NCI-H1092 treated with DMSO at 0.1 percent for 48 hours (cell line): ENCODE measurements around the gene ALS2.
"Not testable (repeated sequence)": the region's sequence is repeated elsewhere in the genome, so short reads cannot be mapped to it uniquely, and the experiment has no call there.

Experiments used
- DNase-seq: peaks from one replicate; lab custom pipeline; 2025; lab: John Stamatoyannopoulos, UW

ALS2 gene

DNA sequence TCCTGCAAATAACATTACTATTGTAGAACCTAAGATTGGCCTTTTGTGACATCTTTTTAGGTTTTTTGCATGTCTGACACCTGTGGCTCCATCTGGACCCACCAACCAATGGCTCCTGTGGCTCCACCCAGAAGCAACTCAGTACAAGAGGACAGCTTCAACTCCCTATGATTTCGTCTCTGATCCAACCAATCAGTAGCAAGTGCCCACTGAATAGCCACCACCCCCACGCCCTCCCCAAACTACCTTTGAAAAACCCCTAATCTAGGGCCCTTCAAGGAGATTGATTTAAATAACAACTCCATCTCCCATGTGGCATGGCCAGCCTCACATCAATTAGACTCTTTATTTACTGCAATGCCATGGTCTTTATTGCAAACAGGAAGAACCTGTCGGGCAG is 105.9 kb downstream of the ALS2 start:
- DNase-seq = no peak

DNA sequence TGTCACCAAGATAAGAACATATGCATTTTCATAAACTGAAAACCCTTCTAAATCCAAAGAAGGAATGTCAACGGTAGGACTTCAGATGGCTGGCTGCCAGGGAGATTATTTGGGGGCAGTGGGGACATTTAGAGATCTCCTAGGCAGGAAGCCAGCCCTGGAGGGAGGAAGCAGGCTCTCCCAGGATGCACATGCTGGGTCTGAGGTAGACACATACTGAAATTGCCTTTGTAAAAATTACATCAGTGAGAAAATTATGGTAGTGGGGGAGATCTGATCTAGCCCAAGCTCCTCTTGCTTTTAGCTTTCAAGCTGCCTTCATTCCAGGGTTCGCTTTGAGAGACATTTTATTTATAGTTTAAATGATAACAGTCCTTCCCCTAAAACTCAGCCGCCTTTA is 106.4 kb downstream of the ALS2 start:
- no peak for DNase-seq

DNA sequence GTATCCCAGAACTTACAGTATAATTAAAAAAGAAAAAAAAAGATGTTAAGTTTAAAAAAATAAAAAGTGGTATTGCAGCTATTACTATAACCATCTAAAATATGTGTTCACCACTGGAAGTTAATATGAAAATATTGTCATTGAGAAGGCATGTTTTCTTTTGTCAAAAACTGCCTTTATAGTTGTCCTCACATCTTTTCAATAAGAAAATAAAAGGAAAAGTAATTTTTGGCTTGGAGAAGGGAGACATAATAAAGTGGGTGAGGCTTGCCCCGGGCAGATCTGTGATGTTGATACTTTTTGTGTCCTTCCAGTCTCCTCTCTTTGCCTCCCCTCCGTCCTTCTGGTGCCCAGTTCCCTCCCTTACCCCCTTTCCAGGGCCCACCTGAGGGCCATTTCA is 107.2 kb downstream of the ALS2 start:
- DNase-seq = no peak

DNA sequence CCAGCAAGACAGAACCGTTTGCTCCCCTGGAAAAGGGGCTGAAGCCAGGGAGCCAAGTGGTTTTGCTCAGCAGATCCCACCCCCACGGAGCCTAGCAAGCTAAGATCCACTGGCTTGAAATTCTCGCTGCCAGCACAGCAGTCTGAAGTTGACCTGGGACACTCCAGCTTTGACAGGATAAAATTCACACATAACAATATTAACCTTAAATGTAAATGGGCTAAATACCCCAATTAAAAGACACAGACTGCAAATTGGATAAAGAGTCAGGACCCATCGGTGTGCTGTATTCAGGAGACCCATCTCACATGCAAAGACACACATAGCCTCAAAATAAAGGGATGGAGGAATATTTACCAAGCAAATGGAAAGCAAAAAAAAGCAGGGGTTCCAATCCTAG is 109.5 kb downstream of the ALS2 start:
- not testable (repeated sequence) for DNase-seq

DNA sequence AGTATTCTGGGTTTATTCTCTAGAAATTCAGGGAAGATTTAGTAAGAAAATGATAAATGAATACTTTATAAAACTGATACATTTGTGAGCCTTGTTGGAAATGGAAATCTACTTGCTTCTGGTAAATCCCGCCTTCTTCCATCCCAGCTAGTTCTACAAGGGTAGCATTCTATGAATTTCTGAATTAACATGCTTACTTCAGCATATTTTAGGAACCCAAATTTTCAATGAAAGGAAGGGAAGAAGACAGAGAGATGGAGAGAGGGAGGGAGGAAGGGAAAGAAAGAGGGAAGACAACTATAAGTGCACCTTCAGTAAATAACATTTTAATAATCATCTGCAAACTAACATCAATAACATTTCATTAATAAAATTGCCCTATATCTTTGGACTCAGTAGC is 110.9 kb downstream of the ALS2 start:
- no peak for DNase-seq

DNA sequence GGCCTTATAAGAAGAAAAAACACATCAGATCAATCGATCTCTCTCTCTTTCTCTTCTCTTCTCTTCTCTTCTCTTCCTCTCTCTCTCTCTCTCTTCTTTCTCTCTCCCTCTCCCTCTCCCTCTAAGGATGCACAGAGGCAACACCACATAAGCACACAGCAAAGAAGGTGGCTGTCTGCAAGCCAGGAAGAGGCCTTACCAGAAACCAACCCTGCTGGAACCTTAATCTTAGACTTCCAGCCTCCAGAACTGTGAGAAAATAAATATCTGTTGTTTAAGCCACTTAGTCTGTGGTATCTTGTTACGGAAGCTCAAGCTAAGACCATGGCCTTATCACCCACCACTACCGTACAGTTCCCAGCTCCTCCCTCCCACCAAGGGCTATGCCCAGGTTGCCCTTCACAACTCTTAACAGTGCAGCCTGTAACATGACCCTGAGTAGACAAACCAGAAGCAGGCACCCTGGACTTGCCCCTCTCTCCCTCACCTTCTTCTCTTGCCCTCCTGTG is 112.3 kb downstream of the ALS2 start:
- DNase-seq = no peak

DNA sequence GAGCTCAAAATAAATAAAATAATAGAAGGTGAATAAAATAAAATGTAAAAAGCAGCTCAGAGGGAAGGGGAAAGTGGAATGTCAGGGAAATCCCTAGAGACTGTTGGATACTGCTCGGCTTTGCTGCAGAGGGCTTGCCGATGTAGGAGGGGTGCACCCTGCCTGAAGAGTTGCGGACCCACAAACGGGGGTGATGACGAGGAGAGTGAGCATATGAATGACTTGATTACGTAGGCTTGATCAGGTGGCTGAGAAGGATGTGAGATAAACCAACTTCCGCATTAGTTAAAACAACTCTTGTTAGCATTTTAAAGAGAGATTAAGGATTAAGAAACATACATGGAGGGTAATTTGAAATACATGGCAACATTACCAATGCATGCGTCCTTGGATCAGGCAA is 116.4 kb downstream of the ALS2 start:
- no peak for DNase-seq

DNA sequence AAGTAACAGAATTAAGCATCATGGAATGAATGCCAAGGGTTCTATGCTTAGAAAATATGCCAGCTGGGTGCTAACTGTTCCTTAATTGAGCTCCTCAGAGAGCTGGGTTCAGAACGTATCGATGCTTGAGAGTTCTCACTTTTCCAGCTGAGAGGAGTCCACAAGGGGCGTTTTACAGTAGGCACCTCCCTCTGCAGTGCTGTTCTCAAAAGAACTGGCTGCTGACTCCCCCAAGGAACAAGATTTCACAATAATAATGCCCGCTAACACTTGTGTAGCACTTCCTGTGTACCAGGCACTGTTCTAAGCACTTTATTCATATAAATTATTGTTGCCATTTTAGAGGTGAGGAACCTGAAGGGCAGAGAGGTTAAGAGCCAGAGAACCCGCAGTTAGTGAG is 119.4 kb downstream of the ALS2 start:
- no peak for DNase-seq

DNA sequence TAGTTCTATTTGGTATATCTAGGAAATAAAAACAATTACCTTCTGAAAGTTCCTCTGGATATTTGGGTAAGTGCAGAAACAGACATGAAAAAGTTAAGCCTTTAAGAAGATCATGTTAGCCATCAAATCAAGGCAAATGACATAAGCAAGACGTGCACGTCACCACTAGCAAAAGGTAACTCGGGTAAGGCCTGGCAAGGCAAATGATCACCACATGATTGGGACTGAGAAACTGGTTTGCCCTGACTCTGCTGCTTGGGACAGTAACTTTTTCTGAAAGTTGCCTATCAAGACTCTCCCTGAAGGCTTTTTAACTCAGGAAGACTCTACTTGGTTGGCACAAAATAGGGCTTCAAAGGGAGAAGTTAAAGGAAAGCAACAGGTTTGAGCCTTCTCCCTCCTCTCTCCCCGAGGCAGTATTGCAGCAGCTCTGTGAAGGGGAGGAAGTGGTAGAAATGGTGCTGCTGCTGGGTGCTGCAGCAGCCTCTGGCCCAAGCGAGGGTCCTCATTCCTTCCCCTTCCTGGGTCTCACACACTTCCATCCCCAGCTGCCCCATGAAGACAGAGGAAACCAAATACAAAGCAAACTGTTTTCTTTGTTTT is 120.3 kb downstream of the ALS2 start:
- DNase-seq = no peak

DNA sequence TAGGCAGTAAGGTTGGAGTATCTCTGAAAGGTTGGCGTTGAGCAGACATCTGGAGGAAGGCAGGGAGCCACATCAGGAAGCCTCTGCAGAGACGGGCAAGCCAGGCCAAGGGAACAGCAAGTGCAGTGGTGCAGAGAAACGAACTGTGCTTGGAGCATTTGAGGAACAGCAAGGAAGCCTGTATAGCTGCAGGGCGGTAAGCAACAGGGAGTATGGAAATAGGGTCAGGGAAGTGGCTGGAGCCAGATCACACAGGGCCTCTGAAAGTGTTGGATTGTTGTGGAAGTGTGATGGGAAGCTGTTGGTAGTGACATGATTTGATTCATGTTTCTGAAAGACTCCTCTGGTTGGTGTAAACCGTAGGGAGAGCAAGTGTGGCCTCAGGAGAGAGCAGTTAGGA is 124.0 kb downstream of the ALS2 start:
- DNase-seq = no peak

DNA sequence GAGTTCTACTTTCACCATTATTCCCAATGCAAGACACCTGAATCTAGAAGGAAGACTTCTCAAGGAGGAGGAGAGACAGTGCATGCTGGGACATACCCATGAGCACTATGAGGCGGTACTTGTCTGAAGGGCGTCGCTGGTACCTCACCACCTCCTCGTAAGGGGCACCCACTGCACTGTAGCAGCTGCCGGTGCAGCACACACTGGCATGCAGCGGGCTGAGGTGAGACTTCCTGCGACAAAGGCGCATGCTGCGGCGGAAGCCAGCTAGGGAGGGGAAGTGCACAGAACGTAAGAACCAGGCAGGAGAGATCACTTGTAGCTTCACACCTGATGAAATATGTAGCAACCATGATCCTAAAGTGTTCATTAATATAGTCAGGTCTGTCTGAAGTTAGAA is 124.6 kb downstream of the ALS2 start:
- DNase-seq = no peak

DNA sequence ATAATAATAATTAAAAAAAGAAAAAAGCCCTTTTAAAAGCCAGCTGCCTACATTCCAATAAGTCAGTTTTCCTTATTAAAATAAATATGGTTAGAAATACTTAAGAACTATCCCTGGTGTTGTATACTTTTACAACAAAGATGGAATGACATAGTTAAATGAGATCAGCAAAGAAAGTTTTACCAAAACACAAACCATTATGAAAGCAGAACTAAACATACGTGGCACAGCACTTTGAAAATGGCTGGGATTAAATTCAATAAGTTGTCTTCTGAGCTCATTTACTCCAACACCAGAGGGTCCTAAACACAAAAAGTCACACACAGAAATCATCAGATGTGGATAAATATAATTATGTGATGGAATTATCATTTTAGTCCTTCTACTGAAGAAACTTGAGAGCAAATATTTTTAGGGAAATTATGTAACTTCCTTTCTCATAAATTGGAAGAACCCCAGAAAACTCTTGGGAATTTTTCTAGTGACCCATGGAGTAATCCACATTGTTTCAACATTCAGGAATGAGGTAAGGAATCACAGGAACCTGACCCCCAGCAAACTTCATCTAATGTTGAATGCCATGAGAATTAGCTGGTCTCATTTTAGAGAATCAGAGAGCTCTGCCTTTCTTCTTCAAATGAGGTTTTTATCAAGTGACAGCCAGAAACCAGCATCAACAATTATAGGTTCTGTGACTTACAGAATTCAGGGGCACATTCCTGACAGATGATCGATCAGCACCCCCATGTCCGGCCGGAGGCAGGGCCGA is 125.9 kb downstream of the ALS2 start:
- DNase-seq = no peak

DNA sequence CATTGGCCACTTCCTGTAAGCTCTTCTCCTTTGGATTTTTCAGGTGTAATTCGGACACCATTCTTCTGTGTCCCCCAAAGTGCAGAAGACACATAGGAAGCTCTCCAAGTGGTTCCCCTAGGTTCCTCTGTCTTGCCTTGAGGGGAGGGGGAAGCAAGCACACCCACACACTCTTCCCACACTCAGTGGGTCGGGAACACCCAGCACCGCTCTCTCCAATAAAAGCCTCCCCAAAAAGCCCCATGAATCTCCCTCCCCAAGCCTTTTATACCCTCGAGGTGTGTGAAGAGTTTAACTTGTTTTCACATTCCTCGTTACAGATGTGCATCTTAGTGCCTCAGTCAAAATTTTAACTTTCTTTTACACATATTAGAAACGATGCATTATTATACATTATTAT is 127.5 kb downstream of the ALS2 start:
- no peak for DNase-seq
